Kidney epithelial cell (primary cell): ENCODE data around the gene EFCAB9. TPM values are rescaled to one million over a fixed set of nuclear protein-coding genes. Genes with fewer than 3 reads are reported as not detected.

Experiments
- DNase-seq: peaks from one replicate; pipeline ENCODE4 v3.0.0-alpha.2; 2010; ENCODE audit warnings: low read depth
- H3K27me3 ChIP-seq: 2 replicates; pipeline ENCODE4 v1.6.0; 2011; ENCODE audit warnings: low read length; ENCODE audit not compliant: control insufficient read depth, insufficient read depth
- H3K36me3 ChIP-seq: 2 replicates; pipeline ENCODE4 v1.5.1; 2011; ENCODE audit warnings: low read length; ENCODE audit not compliant: control insufficient read depth, insufficient read depth
- H3K4me3 ChIP-seq: 2 replicates; pipeline ENCODE4 v1.5.1; 2011; ENCODE audit warnings: low read depth, mild to moderate bottlenecking, control low read depth, low read length
- CTCF ChIP-seq: IDR thresholded peaks from 2 replicates; pipeline ENCODE4 v1.5.1; 2011; ENCODE audit warnings: mild to moderate bottlenecking, moderate library complexity, low read length, control low read depth, inconsistent platforms; ENCODE audit not compliant: insufficient read depth, poor library complexity, severe bottlenecking
- total RNA-seq: library from RNA; depleted of rRNA; stranded (reverse); fragments of >200 nt; gene quantifications from 2 replicates; pipeline ENCODE4 v1.2.3, GENCODE V29; 2015

The EFCAB9 gene
- total RNA-seq, 1 donor from 2014 or later = not detected

DNA sequence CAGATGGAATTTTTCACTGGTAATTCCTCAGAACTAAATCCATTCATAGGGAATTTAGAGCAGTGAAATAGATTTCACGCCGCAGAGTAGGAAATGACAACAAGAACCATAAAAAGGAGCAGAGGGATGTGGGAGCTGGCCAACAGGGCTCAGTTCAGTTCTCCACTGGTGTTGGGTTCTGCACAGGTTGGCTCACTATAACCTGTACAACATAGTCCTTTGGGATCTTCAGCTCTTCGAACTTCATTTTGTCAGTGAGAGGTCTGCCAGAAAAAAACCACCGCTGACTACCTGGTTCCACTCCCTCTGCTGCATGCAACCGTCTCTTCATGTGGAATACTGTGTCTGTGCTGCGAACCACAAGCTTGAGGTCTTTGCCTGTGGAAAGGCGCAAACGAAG, 17.7 kb downstream of the EFCAB9 start:
- Histone ChIP-seq H3K27me3 (no peaks in the 10 kb centered on the region), H3K36me3 (peaks cover 2% of the 10 kb centered on the region)
- no peak for TF ChIP-seq CTCF

GRCh38 chr5:172213126-172213525, 19.2 kb downstream of the EFCAB9 start:
- DNase-seq = no peak
- Histone ChIP-seq H3K36me3 (peaks cover 2% of the 10 kb centered on the region), H3K27me3 (no peaks in the 10 kb centered on the region), H3K4me3 (no peak overlapping the region)
- TF ChIP-seq CTCF = no peak

More for the DNA sequence above, 17.7 kb downstream of the EFCAB9 start:
- DNase-seq = no peak
- no peak overlapping the region for H3K4me3 ChIP-seq

- no peak for TF ChIP-seq CTCF
- Histone ChIP-seq H3K36me3 (peaks cover 2% of the 10 kb centered on the region), H3K27me3 (no peaks in the 10 kb centered on the region), H3K4me3 (no peak overlapping the region)
- DNase-seq = no peak
Measured at GRCh38 chr5:172216345-172216744, 22.4 kb downstream of the EFCAB9 start.

DNA sequence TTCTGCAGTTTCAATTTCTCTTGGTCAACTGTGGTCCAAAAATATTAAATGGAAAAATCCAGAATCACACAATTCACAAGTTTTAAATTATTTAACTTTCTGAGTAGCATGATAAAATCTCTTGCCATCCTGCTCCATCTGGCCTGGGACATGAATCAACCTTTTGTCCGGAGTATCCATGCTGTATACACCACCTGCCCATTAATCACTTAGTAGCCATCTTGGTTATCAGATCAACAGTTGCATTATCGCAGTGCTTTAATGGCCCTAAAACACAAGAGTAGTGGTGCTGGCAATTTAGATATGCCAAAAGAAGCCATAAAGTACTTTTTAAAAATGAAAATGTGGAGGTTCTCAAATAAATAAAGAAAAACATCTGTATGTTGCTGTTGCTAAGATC, 25.3 kb downstream of the EFCAB9 start:
- TF ChIP-seq CTCF = no peak
- no peak for DNase-seq
- no peaks in the 10 kb centered on the region for H3K27me3 ChIP-seq
- H3K4me3 ChIP-seq = no peak overlapping the region
- H3K36me3 ChIP-seq = no peaks in the 10 kb centered on the region

- Histone ChIP-seq H3K27me3 (no peaks in the 10 kb centered on the region), H3K4me3 (no peak overlapping the region), H3K36me3 (peaks cover 1% of the 10 kb centered on the region)
- no peak for TF ChIP-seq CTCF
- DNase-seq = no peak
Measured at GRCh38 chr5:172223901-172224873, 30.2 kb downstream of the EFCAB9 start.
